AG08396 (cell line): Measurements from ENCODE around the gene ADD3.
A peak's percentile ranks its signal among the peaks of the same experiment; 100 is the strongest.

Experiments
- DNase-seq: peaks from one replicate; pipeline ENCODE4 v3.0.0; 2012; ENCODE audit warnings: low spot score, mixed read lengths

Gene ADD3, protein sequence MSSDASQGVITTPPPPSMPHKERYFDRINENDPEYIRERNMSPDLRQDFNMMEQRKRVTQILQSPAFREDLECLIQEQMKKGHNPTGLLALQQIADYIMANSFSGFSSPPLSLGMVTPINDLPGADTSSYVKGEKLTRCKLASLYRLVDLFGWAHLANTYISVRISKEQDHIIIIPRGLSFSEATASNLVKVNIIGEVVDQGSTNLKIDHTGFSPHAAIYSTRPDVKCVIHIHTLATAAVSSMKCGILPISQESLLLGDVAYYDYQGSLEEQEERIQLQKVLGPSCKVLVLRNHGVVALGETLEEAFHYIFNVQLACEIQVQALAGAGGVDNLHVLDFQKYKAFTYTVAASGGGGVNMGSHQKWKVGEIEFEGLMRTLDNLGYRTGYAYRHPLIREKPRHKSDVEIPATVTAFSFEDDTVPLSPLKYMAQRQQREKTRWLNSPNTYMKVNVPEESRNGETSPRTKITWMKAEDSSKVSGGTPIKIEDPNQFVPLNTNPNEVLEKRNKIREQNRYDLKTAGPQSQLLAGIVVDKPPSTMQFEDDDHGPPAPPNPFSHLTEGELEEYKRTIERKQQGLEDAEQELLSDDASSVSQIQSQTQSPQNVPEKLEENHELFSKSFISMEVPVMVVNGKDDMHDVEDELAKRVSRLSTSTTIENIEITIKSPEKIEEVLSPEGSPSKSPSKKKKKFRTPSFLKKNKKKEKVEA

DNA sequence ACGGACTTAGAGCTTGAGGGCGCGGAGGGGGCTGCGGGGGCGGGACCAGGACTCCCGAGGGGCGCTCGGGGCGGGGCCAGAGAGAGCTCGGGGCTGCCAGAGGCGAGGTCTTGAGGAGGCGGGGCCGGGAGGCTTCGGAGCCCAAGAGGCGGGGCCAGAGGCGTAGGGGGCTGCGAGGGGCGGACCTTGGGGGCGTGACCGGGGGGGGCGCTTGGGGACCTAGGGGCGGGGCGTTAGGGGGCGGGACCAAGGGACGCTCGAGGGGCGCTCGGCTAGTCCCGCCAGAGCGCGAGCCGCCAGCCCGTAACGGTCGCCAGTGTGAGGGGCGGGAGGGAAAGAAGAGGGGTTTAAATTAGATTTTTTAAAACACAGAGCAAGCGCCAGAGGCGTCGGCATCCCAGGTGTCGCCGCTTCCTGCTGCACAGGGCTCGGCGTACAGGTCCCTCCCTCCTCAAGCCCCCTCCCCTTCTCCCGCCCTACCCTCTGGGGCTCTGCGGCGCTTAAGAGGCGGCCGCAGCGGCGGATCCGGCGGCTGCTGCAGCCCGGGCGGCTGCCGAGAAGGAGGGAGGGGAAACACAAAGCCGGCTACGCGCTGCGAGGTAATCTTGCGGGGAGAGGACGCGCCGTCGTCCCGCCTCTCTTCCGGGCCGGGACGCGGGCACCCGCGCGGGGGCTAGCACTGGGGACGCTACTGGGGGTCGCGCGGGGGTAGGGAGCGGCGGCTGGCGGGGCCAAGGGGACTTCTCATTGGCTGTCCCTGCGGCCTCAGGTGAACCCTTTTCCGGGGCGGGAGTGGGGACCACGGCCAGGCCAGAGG lies at the start of gene ADD3:
Gene ADD3 (plus strand): TSS at position 284 of the 817 bp plus-strand sequence. CDS start 92,670 bp downstream, outside the sequence.
- DNase-seq, result peak; percentile 97

DNA sequence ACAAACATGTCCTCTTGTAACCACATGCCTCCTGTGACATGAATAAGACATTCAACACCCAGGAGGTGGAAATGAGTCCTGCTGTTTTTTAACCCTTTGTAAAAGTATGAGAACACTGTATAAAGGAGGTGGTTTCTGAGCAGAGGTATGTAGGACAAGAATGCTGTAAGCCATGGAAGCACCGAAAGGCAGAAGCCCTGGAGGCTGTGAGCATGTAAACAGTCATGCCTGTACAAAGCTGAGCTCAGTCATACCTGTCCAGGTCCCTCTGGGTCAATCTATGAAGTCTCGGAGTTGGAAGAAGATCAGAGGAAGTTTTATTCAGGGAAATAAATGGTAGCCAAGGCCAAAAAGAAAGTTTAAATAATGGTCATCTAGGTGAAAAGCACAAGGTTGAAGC lies 49.7 kb upstream of the ADD3 start:
- DNase-seq, result no peak

DNA sequence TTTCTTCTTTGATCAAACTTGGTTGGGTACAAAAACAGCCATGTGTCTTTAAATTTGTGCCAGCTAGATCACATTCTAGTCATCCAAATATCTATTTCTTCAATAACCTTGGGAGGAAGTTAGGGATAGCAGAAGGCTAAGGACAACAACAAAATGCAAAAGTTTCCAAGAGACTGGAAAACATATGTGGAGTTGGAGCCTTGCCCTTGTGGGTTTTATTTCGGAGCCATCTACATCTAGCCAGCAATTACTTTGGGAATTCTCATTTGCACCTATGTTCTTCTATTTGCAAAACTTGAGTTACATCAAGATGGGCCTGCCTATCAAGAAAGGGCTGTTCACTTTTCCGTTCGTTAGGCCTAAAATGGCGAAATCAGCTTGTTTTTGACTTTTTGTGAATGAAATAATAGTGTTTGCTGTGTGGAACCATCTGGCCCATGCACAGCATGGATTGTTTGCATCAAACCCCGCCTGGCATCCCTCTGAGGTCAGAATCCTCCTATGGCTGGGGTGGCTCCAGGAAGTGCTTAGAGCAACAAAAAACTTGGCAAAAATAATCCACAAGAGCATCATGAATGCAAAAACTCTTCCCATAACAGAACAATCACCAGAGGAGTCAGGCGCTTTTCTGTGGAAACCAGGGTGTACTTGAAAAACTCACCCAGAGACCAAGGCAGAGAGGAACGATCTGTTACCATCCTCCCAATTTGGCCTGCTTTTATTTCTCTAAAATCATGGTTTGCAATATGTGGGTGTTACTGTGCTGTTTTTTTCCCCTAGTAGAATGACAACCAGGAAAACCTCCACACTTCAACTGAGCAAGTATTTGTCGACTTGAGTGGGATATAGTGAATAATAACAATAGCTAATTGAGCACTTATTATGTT lies 48.3 kb upstream of the ADD3 start:
- DNase-seq, result no peak

DNA sequence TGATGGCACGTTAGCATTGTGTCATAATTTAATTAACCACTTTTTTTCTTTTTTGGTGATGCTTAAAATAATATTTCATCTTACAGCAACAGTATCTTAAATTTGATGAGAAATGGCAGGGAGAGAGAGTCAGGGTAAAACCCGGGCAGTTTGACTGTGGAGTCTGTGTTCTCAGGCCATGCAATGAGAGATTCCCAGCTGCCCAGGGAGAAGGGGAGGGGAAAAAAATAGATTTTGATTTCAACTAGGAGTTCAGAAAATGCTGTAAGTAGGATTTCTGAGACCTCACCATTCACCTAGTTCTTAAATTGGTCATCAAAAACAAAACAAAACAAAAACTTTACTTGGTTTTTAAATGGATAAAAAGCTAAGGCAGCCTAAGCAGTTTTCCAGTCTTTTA lies 47.1 kb upstream of the ADD3 start:
- no peak for DNase-seq

DNA sequence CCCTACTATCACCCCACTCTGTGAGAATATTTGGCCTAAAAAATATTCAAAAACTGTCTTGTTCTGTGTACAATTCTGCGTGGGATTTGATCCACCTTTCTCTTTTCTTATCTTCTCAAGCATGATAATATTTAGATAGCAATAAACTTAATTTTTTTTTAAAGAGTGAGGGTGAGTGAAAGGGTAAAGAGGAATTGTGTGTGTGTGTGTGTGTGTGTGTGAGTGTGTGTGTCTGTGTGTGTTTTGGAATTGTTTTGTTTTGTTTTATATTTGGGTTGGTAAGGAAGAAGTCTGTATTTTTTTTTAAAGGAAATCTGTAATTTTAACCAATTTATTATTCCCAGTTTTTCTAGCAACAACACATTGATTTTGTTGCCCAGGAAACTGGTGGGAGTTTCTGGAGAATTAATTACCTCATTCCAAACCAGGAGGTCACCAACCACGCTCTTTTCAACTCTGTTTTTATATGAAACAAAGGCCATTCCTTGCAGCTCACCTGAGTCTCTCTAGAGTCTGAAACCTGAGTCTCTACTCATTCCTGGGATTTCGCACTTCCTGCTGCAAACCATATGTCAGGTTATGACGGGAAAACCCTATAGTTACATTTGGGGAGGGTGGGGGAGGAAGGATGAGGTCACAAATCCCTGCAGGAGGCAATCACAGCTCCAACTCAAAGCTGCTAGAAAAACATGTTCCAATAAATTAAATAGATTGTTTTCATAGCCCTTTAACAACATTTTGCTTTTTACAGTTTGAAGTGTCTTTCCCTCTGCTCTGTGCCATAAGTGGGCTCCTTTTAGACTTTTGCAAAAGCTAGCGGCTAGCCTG lies 46.4 kb upstream of the ADD3 start:
- DNase-seq, result no peak

DNA sequence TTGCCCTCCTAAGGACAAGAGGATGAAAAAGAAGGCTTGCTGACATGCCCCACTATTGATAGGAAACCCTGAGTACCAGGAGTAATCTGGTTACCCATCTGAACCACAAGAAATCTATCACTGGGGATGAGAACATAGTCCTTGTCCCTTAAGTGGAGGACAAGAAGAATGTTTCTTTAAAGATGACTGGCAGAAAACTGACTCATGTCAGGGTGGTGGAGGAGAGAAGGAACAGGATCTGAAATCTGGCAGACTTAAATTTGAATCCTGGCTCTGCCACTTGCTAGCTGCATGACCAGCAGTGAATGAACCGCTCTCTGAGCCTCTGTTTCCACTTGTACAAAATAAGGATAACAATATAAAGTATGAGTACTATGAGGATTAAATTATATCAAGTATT lies 45.5 kb upstream of the ADD3 start:
- DNase-seq, result no peak

DNA sequence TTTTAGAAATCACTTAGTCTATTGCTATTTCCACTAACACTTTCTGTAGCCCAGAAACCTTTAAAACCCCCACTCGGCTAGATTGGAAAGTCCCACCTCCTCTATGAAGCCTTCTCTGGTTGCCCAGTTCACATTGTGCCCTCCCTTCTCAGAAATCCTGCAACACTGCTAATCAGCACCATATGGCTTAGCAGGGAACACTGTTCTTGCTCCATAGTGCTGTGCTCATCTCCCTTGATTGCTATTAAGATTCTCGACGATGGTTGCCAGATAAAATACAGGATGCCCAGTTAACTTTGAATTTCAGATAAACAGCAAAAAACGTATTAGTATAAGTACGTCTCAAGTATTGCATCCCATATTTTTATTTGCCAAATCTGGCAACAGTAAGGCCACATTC lies 44.3 kb upstream of the ADD3 start:
- DNase-seq, result peak; percentile 29

DNA sequence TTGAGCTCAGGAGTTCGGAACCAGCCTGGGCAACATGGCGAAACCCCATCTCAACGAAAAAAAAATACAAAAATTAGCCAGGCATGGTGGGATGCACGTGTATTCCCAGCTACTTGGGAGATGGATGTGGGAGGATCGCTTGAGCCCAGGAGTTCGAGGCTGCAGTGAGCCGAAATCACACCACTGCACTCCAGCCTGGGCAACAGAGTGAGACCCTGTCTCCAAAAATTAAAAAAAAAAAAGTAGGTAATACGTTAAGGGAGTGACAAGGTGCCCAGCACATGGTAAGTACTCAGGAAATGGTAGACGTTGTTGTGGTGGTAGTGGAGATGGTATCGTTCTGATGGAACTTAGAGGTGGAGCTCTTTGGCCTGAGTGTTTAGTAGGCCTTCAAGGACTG lies 43.5 kb upstream of the ADD3 start:
- no peak for DNase-seq

DNA sequence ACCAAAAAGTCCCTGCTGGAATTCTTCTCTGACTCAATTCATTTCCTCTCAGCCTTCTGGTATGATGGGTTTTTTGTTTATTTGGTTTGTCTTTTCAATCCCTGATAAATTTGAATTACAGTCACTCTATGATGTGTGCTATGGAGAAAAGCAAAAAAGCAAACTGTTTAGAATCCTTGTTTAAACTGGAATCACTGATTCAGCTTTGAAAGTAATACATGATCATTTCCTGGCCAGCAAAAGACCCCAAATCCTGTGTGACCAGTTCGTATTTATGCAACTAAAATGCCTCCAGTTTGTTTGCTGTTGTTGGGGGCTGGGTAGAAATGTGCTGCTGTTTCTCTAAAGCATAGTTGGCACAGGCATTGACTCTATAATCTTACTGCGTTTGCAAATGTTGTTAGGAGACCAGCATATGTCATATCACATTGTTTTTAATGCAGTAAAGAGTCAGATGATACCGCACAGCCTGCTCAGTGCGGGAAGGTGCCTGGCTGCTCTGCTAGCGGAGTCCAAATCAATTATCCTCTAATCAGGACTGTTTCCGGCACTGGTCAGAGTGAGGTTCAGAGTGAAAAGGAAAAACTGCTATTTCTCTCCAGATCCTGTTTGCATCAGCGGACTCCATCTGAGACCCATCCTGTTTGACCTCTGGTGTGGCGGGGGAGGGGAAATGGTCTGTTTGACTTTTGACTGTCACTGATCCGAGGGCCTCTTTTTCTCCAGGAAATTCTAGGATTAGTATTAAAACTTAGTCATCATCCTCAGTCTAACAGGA lies 40.6 kb upstream of the ADD3 start:
- DNase-seq, result peak; percentile 24

DNA sequence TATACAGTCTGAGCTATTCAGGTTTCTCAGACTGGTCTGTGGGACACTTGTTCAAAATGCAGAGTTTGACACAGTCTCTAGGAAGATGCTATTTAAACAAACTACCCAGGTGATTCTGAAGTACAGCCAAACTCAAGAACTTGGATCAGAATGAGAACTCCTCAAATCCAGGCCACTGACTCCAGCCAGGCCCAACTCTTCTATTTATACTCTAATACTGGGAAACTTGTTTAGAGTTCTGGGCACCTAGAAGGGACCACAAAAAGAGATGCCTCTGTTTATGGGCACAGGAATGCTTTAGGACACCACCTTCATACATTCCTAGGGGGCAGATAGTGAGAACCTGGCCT lies 40.1 kb upstream of the ADD3 start:
- DNase-seq, result no peak

DNA sequence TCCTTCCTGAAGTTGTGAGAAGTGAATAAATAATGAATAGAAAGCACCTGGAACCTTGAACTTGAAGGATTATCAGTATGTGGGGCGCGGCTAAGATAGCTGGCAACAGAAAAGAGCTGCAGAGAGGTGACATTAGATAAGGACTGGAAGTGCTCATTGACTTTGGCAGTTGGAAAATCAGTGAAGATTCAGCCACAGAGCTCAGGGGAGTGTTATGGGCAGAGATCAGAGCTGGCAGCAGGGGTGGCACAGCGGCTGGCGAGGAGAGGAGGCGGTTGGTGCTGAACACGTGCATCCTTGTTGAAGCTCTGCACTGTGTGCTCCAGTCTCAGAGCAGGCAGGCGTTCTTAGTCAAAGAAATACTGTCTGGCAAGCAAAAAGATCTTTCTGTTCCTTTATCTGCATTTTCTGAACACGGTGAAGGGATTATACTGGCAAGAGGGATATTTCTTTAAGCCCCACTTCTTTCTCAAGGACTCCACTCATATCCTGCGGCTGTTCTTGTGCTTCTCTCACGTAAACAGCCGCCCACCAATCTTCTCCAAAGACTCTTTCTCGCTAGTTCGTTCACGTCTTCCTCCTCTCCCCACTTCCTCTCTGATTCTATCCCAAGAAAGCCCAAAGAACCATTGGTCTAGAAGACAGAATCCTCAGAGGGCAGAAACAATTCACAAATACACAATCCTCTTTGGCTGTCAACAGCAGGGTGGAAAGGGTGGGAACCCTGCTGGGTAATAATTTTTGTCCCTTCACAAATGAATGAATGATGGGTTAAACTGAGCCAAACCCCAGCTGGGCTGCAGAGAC lies 38.6 kb upstream of the ADD3 start:
- DNase-seq, result no peak

DNA sequence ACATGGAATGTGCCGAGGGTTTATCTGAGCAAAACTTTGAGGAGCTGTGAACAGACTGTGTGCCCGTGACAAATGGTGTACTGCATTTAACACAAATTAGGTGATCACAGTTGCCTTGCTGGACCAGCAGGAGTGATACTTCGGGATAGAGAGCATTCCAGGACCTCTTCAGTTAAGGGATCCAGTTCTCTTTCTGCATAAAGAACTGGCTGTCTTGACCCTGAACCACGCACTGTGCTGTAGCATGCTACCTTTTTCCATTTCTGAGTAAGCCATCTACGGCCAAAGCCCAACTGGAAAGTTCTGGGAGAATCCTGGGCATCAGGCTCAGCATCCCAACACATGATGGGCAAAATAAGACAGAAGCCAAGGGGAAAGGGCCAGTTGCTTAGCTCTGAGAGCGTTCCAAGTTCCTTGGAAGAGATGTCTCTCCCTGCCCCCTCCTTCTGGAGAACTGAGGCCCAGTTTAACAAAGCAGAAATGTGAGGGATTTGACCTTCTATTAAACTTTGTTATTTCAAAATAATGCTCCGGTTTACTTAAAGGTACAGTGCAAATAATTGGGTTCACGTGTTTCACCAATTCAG lies 37.9 kb upstream of the ADD3 start:
- no peak for DNase-seq

DNA sequence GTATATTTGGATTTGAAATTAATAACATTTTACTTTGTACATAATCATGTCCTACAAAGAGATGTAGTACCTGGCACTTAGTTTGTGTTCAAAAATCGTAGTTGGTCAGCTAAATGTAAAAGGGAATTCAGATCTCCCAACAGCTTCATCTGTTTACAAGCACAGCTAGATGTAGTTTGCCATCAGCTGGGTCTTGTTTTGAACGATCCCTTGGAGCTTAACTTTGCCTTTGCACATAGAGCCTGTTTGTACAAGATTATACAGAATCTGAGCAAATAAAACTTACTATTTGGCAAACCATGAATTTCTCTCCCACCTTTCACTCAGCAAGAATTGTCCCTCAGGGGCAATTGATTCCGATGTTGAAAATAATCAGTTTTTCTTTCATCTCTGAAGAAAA lies 36.1 kb upstream of the ADD3 start:
- no peak for DNase-seq

DNA sequence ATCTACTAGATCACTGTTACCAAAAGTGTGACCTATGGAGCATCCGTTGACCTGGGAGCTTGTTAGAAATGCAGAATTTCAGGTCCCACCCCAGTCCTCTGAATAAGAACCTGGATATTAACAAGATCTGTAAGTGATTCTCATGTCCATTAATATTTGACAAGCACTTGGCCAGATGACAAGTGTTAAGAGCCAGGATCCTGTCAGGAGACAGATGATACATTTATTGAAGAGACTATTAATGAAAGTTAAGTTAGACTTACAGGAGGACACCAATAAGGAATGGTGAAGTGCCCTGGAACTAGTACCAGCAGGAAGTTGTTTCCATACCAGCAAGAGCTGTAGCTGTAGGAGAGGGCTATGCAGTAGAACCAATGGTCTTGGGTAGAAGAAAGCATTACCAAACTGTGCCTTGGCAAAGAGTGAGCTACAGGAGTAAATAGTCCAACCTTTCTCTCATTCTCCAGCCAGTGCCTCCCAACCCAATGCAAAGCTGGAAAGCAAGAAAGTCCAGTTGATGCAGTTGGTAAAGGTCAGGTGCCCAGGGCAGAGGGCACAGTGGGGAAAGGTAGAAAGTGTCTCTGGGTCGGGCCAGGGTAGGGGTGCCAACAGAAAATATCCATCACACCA lies 35.3 kb upstream of the ADD3 start:
- no peak for DNase-seq

DNA sequence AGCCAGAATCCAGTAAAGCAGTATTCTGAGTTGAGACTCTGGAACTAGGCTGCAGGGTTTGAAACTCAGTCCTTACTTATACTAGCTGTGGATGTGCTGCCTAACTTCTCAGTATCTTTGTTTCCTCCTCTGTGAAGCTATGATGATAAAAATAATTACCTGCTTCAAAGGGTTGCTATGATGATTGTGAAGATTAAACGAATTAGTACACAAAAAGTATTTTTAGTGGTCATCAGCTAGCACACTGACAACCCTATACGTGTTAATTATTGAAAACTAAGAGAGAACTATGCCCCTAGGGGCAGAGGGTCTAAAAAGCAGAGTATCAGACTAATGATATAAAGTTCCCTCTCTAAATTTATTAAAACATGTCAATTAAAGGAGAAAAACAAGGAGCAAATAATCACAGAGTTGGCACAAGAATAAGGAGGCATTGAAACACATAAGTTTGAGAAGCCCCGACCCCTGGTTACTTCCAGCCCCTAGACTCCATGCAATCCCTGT lies 34.4 kb upstream of the ADD3 start:
- DNase-seq, result no peak

DNA sequence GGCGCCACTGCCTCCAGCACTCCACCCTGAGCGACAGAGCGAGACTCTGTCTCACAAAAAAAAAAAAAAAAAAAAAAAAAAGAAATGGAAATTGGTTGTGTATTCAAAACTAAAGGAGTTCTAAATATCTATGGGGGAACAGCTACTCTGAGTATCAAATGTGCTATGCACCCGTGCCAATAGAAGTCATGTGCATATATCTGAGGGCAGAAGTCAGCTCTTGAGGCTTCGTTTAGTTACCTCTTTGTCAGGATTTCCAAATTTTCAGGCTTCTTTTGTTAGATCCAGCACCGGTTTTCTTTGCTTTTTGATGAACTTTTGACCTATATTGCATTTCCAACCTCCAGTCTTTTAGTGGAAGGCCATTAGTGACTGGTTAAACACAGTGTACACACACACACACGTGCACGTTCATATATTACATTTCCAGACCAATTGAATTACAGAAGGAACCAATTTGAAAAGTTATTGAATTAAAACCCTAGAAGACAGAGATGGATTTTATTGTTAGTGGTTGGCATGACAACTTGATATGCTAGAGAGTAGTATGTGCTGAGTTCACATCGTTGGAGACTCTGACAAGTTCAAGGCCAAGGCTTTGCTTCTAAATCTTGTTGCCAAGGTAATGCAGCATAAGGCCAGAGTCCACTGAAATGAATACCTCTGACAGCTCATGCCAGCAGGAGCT lies 33.1 kb upstream of the ADD3 start:
- no peak for DNase-seq
